ENCODE data around the gene AADAC.

GRCh38 chr3:151841801-151842200, 27.9 kb downstream of the AADAC start:
- TF ChIP-seq POLR2A (IDR thresholded peaks at IDR 0.05; ENCODE audit: low read length): no peak
- no peak for TF ChIP-seq GATA1 (IDR thresholded peaks at IDR 0.05; ENCODE audit: low read depth, low read length)
